Activated CD8-positive, alpha-beta memory T cell treated with anti-CD3 and anti-CD28 coated beads for 4 hours (primary cell): ENCODE results near the gene ACR.

Experiments
- DNase-seq, 2 donors: peaks; one replicate each; pipeline ENCODE4 v3.0.0-alpha.2; 2020; ENCODE audit warnings: low read depth in 2 of 2

Gene ACR

DNA sequence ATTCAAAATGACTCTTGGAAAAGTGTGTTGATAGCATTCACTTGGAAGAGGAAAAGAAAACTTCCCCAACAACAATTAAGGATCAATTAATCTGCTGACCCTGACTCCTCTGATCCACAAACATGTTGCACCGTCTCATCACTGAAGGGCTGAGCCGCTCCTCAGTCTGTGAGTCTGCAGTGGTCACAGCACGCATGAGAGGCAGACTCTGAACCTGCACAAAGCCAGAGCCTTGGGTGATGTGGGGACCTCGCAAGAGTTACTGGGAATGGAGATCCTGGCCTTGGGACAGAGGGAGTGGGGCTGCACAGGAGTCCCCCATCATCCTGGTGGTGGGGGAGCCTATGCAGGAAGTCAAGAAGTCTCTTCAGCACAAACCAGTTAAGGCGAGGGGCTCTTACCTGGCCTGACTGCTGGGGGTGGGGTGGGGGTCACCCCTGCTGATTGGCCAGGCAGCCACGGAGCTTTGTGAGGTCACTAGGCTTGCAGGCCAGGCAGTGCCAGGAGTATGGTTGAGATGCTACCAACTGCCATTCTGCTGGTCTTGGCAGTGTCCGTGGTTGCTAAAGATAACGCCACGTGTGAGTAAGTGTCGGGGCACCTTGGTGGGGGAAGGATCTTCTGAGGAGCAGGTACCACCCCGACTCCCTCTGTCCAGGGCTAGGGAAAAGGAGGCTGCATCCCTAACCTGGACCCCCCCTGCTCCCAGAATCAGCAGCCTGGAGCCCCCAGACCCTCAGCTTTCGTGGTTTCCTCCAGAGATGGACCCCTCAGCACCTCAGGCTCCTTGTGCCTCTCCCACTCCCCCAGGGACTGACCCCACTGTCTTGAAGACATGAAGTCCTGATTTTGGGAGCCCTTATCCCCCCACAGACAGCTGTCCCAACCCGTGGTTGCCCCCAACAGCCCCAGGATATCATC lies at the start of gene ACR:
ACR (plus strand) TSS at position 477 of the 921 bp plus-strand sequence; CDS start at position 509, 32 bp downstream.
- DNase-seq, result no peak

DNA sequence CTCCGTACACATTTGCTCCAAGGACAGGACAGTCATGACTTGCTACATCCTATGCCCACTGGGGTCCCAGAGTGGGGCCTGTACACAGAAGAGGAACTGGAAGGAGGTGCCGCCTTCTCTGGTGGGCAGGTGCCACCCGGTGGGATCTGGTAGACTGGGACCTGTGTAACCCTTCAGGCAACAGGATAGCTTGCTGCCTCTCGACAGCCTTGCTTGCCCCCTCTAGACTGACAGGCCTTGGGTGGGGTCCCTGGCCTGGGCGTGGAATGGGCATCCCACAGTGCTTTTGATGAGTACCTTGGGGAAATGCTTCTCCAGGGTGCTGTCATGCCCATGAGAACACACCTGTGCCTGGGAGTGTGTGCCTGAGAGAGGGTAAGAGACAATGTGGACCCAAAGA lies 49.6 kb upstream of the ACR start:
- no peak for DNase-seq

DNA sequence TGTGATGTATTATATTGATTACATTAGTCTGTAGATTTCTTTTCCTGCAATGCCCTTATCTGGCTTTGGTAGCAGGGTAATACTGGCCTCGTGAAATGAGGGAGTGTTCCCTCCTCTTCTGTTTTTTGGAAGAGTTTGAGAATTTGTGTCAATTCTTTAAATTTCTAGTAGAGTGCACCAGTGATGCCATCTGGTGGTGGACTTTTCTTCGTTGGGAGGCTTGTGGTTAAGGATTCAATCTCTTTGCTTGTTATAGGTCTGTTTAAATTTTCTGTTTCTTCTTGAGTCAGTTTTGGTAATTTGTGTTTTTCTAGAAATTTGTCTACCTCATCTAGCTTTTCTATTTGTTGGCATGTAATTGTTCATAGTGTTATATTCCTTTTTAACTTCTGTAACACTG lies 46.5 kb upstream of the ACR start:
- DNase-seq, result no peak

DNA sequence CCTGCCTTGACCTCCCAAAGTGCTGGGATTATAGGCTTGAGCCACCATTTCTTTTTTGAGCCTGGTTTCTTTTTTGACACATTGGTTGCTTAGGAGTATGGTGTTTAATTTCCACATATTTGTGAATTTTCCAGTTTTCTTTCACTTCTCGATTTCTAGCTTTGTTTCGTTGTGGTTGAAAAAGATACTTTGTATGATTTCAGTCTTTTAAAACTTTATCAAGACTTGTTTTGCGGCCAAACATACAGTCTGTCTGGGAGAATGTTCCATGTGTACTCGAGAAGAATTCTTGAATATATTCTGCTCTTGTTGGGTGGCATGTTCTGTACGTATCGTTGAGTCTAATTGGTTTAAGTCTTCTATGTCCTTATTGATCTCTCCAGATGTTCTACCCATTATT lies 44.5 kb upstream of the ACR start:
- DNase-seq, result no peak

DNA sequence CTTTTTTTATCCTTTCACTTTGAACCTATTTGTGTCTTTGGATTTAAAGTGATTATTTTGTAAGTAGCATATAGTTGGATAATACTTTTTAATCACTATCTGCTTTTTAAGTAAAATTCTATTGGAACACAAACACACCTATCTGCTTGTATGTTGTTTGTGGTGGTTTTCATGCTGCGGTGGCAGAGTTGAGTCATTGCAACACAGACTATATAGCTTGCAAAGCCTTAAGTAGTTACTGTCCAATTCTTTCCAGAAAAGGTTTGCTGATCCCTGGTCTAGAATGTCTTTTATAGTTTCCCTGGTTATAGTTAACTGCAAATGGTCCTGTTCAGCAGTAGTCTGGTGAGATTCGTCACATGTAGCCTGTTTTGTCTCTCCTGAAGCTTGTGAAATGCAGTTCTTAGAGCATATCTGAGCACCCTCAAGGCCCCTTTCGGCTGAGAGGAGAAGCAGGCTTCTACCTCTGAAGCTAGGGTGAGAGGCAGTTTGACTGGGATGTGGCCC lies 43.9 kb upstream of the ACR start:
- DNase-seq, result no peak

DNA sequence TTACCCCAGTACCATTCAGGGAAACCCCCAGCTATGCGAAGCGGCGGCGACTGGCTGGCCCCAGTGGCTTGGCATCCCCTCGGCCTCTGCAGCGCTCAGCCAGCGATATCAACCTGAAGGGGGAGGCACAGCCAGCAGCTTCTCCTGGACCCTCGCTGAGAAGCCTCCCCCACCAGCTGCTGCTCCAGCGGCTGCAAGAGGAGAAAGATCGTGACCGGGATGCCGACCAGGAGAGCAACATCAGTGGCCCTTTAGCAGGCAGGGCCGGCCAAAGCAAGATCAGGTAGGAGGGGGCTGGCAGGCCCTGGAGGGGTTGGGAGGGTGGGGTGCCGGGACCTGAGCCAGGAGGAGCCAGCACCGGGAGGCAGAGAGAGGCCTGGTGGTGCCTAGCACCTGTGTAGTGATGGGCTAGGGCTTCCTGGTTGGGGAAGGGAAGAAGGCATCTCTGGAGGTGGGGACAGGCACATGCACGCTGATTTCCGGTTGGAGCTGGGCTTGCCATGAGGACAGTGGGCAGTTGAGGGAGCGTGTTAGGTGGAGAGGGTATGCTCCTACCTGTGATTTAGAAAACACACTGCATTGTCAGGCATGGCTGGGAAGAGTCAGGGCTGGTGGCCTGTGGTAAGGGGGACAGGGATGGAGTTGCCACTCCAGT lies 43.1 kb upstream of the ACR start:
- DNase-seq, result no peak

GRCh38 chr22:50695421-50696250 lies 42.4 kb upstream of the ACR start:
- no peak for DNase-seq

DNA sequence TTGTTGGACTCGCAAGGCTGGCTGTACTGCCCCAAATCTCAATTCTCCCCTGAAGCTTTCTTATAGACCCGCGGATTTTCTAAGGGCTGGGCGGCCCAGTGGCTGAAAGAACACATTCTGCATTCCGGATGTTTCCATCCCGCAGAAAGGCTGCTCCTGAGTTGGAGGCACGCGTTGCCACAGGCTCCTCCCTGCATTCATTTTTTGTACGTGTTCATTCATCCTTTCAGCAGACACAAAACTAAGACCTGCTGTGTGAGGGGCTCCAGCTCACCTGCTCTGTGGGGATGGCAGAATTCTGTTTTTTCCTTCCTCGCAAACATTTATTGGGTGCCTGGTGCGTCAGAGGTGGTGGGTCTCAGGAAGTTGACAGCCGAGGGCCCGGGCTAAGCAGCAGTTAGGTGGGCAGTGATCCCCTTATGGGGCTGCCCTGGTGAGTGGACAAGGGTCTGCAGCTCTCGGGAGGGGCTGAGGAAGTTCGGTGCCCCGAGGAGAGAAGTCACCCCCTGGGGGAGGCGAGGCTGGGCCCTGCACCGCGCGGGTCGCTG lies 41.7 kb upstream of the ACR start:
- no peak for DNase-seq

DNA sequence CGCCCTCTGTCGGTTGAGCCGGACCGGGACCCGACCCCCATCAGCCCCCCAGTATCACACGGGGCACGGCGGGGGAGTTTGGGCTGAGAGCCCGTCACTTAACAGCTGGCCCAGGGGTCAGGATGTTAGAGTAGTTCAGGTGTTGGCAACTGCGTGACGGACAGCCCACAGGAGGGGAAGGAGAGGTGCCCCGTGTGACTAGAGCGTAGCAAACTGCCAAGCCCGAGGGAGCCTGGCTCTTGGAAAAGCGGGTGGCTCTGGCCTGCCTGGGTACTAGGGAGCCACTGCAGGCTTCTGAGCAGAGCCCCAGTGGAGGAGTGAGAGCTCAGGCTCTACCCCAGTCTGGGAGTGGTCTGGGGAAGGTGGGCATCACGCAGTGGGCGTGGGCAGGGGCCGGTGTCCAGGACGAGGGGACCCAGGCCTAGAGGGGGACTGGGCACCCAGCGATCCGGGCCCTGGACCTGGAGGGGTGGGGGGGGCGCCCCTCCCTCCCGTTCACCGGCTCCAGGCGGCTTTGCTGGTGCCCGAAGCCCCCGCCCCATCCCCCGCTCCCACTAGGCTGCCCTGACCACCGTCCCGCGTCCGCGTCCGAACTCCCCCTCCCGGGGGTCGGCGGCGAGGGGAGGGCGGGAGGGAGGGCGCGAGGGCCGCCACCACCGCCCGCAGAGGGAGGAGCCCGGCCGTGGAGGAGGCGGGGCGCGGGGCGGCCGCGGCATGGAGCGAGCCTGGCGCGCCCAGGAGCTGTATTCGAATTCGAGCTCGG lies 41.0 kb upstream of the ACR start:
- no peak for DNase-seq

- DNase-seq, result no peak
These were observed 40.1 kb upstream of the ACR start for GRCh38 chr22:50697667-50698506.

DNA sequence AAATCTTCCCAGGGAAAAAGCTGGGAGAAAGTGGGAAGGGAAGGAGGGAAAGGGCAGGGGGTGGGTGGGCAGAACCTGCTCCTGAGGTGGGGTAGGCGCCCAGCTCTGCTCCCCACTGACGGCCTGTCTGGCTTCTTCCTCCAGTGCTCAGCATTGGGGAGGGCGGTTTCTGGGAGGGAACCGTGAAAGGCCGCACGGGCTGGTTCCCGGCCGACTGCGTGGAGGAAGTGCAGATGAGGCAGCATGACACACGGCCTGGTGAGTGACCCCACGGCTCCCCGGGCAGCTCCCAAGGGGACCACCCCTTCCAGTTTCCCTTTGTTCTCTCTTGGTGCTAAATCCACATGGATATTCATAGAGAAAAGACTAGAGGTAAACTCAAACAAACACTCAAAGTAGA lies 39.5 kb upstream of the ACR start:
- no peak for DNase-seq

DNA sequence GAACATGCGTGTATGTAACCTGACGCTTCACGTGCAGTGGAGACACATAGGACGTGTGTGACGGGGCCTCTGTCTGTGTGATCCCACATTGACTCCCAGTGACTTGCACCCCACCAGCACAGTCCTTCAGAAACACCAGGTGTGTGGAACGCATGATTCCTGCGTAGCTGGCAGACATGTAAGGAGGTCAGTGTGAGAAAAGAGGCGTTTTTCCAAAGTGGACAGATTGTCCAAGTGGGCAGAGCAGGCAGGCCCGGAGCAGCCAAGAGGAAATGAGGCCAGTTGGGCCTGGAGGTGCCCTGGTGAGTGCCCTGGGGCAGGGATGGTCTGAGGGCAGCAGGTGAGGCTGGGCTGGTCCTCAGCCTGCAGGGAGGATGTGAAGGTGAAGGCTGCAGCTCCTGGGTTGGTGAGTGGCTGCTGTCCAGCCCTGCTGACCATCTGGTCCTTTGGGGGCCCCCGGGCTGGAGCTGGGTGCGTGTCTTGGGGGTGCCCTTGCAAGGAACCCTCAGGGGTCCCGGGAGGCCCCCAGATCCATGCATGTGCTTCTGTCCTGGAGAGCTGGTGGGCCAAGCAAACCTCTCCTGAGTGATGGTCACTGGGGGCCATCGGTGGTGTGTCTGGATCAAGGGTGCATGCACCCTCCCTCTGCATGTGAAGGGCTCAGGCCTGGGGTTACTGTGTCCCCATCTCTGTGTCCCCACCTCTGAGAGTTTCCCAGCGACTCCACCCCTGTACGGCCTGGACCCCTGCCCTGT lies 38.8 kb upstream of the ACR start:
- no peak for DNase-seq

DNA sequence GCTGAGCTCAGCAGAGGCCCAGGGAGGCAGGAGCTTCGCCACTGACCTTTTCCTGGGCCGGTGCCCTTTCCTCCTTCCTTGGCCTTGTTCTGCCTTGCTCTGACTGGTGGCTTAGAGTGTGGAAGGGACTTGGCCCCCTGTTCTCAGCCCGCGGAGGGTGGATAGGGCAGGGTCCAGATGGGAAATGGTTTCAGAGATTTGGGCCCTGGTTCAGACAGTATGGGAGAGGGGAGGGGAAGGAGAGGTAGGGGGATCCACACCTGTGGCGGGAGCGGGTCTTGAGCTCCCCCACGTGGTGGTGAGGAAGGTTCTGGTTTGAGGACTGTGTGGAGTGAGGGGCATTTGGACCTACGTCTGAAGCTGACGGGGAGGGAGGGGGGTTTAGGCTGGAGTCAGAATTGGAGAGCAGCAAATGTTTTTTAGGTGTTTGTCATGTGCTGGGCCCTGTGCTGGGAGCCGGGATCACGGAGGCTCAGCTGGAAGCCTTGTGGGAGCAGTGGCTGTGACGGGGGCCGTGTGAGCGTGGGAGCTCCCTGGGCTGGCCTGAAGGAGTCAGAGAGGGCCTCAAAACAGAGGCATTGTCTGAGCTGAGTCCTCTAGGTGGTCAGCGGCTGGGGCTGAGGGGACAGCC lies 38.1 kb upstream of the ACR start:
- DNase-seq, result no peak

- DNase-seq, result no peak
These were observed 37.5 kb upstream of the ACR start for GRCh38 chr22:50700387-50701075.

DNA sequence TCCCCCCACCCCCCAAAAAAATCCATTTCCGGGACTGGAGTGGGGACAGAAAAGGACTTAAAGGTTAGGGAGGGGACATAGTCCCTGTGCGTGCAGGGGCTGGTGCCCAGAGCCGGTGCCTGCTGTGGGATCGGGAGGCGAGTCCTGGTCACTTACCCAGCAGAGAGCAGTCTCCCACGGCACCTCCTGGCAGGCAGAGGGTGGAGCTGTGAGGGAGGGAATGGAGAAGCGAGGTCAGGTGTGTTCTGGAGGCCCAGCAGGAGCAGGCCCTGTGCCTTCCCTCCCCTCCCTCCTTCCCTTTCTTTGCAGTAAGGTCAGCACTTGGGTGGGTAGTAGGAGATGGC lies 37.0 kb upstream of the ACR start:
- no peak for DNase-seq

- DNase-seq, result no peak
These were observed 36.4 kb upstream of the ACR start for GRCh38 chr22:50701428-50702154.

- DNase-seq, result no peak
These were observed 35.7 kb upstream of the ACR start for GRCh38 chr22:50702261-50702671.
